ENCODE results near the gene TEAD3.

TEAD3 gene

DNA sequence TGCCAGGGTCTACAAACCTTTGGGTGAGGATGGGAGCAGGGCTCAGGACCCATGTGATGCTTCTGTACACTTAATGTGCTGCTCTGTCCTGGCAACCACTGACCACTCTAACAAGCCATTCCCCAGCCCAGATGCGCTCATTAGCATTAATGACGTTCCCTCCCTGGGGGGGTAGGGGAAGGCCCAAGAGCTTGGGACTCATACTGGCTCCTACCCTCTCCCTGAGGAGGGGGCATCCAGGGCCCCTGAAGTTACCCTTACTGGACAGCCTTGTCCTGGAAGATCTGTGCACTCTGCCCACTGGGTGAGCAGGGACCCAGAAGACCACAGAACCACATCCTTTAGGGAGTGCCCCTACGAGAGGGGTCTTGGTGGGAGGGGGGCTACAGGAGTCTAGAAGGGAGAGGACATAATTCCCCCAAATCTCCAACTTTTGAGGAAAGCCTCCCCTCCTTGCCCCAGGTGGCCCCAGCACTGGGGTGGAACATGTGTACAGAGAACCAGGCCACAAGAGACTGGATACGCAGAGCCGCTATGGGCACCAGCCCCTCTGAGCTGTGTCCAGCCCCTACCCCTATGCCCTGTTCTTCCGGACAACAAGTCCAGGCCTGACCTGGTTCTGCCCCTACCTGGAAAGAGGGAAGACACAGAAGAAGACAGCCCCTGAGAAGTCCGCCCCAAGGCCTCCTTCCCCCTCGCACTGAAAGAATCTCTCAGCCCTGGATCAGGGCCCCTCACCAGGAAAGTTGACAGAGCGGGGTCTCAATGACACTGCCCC is 1.4 kb downstream of the TEAD3 start:
- DNase-seq (ENCODE audit: extremely low spot score): no peak
- ChIA-PET POLR2A (no interaction called here), CTCF (interaction anchor here (1.4 to 1.7 kb wide), 2 partner anchors 10 to 27 kb away, joined by 3 to 4 read pairs; no protein-coding TSS in a partner anchor)

GRCh38 chr6:35494161-35494563 is 2.7 kb downstream of the TEAD3 start:
- ChIA-PET POLR2A (no interaction called here), CTCF (interaction anchor here (1.4 kb wide), 1 partner anchor 28 kb away, joined by 3 read pairs; no protein-coding TSS in a partner anchor)
- DNase-seq (ENCODE audit: extremely low spot score): no peak
- TF ChIP-seq, protein P1, sequence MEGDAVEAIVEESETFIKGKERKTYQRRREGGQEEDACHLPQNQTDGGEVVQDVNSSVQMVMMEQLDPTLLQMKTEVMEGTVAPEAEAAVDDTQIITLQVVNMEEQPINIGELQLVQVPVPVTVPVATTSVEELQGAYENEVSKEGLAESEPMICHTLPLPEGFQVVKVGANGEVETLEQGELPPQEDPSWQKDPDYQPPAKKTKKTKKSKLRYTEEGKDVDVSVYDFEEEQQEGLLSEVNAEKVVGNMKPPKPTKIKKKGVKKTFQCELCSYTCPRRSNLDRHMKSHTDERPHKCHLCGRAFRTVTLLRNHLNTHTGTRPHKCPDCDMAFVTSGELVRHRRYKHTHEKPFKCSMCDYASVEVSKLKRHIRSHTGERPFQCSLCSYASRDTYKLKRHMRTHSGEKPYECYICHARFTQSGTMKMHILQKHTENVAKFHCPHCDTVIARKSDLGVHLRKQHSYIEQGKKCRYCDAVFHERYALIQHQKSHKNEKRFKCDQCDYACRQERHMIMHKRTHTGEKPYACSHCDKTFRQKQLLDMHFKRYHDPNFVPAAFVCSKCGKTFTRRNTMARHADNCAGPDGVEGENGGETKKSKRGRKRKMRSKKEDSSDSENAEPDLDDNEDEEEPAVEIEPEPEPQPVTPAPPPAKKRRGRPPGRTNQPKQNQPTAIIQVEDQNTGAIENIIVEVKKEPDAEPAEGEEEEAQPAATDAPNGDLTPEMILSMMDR (IDR thresholded peaks at IDR 0.05; ENCODE audit: control extremely low read depth, extremely low read depth, low read depth, missing control alignments): no peak

More for the DNA sequence above, 1.4 kb downstream of the TEAD3 start:
- TF ChIP-seq, protein P1 (IDR thresholded peaks at IDR 0.05; ENCODE audit: control extremely low read depth, extremely low read depth, low read depth, missing control alignments): no peak

DNA sequence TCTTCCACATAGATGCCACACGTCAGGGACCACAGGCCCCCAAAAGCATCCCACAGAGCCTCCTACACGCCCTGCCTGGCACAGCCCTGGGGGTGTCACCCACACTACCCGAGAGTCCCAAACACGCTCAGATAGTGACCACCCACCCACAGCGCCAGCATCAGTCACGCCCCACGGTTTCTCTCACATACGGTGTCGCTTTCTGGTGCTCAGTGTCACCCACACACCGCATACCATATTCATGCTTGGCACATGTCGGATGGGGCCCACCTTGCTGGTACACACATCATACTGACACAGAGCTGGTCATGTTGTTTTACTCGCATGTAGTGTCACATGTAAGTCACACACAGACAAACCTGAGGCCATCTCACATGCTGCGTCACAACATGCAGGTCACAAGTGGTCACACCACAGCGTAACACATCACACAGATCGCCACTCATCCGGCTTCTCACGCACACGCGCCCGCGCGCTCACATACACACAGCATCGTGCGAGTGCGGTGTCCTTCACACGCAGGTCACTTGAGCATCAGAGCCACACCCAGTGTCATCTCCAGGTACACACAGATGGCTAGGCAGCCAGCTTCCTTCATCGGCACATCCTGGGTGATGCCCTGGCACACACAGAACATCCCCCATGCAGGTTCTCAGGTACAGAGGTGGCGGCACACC is 3.4 kb downstream of the TEAD3 start:
- ChIA-PET POLR2A (no interaction called here), CTCF (no interaction called here)
- DNase-seq (ENCODE audit: extremely low spot score): no peak
- TF ChIP-seq, protein P1 (IDR thresholded peaks at IDR 0.05; ENCODE audit: control extremely low read depth, extremely low read depth, low read depth, missing control alignments): no peak

- POLR2A ChIA-PET: no interaction called here
- CTCF ChIA-PET: no interaction called here
- TF ChIP-seq, protein P1 (IDR thresholded peaks at IDR 0.05; ENCODE audit: control extremely low read depth, extremely low read depth, low read depth, missing control alignments): no peak
- DNase-seq (ENCODE audit: extremely low spot score): no peak
These were observed 4.0 kb downstream of the TEAD3 start for GRCh38 chr6:35492974-35493284.

- POLR2A ChIA-PET: interaction anchor here (1.2 kb wide), 1 partner anchor 15 kb away, joined by 5 read pairs; no protein-coding TSS in a partner anchor
- TF ChIP-seq, protein P1 (IDR thresholded peaks at IDR 0.05; ENCODE audit: control extremely low read depth, extremely low read depth, low read depth, missing control alignments): no peak
- DNase-seq (ENCODE audit: extremely low spot score): no peak
- CTCF ChIA-PET: no interaction called here
These were observed 4.5 kb downstream of the TEAD3 start for GRCh38 chr6:35492258-35492973.

GRCh38 chr6:35491558-35492257 is 5.2 kb downstream of the TEAD3 start:
- POLR2A ChIA-PET: interaction anchor here (1.2 kb wide), 1 partner anchor 14 kb away, joined by 5 read pairs; no protein-coding TSS in a partner anchor
- CTCF ChIA-PET: no interaction called here
- no peak for DNase-seq (ENCODE audit: extremely low spot score)
- TF ChIP-seq, protein P1 (IDR thresholded peaks at IDR 0.05; ENCODE audit: control extremely low read depth, extremely low read depth, low read depth, missing control alignments): no peak

Data from GM10248 (cell line).